HEK293T (cell line): ENCODE measurements around the gene TMEM259.
A peak's percentile ranks its signal among the peaks of the same experiment; 100 is the strongest.

ENCODE experiments used
- CTCF ChIA-PET: fragments of 350-600 bp; formaldehyde crosslinking; extraction: SDS; loops from one replicate; lab custom pipeline; 2021; ENCODE audit warnings: antibody characterized with exemption, inconsistent platforms; lab: Yijun Ruan, JAX
- POLR2A ChIA-PET: fragments of 350-600 bp; formaldehyde crosslinking; extraction: SDS; loops from one replicate; lab custom pipeline; 2020; ENCODE audit warnings: antibody characterized with exemption, inconsistent platforms; lab: Yijun Ruan, JAX
- DNase-seq: peaks from one replicate; pipeline ENCODE4 v3.0.0; 2012; ENCODE audit warnings: mixed read lengths; ENCODE audit errors: extremely low spot score
- ARNT ChIP-seq: fragments of 450-650 bp; IDR thresholded peaks from 2 replicates; pipeline ENCODE4 v1.6.1; 2017; ENCODE audit warnings: mild to moderate bottlenecking
- BHLHE40 ChIP-seq: fragments of 450-650 bp; IDR thresholded peaks from 2 replicates; pipeline ENCODE4 v1.6.1; 2016; ENCODE audit warnings: mild to moderate bottlenecking, moderate library complexity, borderline replicate concordance
- CTBP1 ChIP-seq: fragments of 450-650 bp; IDR thresholded peaks from 2 replicates; pipeline ENCODE4 v1.6.1; 2016; ENCODE audit warnings: borderline replicate concordance
- ELF4 ChIP-seq: fragments of 450-650 bp; IDR thresholded peaks from 2 replicates; pipeline ENCODE4 v1.6.1; 2017; ENCODE audit warnings: antibody characterized with exemption
- FOXA1 ChIP-seq: fragments of 450-650 bp; IDR thresholded peaks from 2 replicates; pipeline ENCODE4 v1.6.1; 2016; ENCODE audit warnings: mild to moderate bottlenecking
- FOXK2 ChIP-seq: fragments of 450-650 bp; IDR thresholded peaks from 2 replicates; pipeline ENCODE4 v1.6.1; 2016; ENCODE audit warnings: mild to moderate bottlenecking
- FOXM1 ChIP-seq: fragments of 450-650 bp; IDR thresholded peaks from 2 replicates; pipeline ENCODE4 v1.6.1; 2017; ENCODE audit warnings: mild to moderate bottlenecking, borderline replicate concordance
- HDGF ChIP-seq: fragments of 450-650 bp; IDR thresholded peaks from 2 replicates; pipeline ENCODE4 v1.6.1; 2017; ENCODE audit warnings: antibody characterized with exemption, borderline replicate concordance
- L3MBTL2 ChIP-seq: fragments of 450-650 bp; conservative IDR thresholded peaks from 2 replicates; pipeline ENCODE4 v1.6.1; 2016; ENCODE audit warnings: mild to moderate bottlenecking
- LEF1 ChIP-seq: fragments of 450-650 bp; IDR thresholded peaks from 2 replicates; pipeline ENCODE4 v1.6.1; 2017; ENCODE audit warnings: mild to moderate bottlenecking, borderline replicate concordance
- NFRKB ChIP-seq: fragments of 450-650 bp; IDR thresholded peaks from 2 replicates; pipeline ENCODE4 v1.6.1; 2016; ENCODE audit warnings: mild to moderate bottlenecking, moderate library complexity
- SP1 ChIP-seq: fragments of 450-650 bp; IDR thresholded peaks from 2 replicates; pipeline ENCODE4 v1.6.1; 2017
- SUZ12 ChIP-seq: fragments of 450-650 bp; IDR thresholded peaks from 2 replicates; pipeline ENCODE4 v1.6.1; 2016; ENCODE audit warnings: mild to moderate bottlenecking
- TARDBP ChIP-seq: fragments of 450-650 bp; IDR thresholded peaks from 2 replicates; pipeline ENCODE4 v1.6.1; 2016
- ZNF384 ChIP-seq: fragments of 450-650 bp; IDR thresholded peaks from 2 replicates; pipeline ENCODE4 v1.6.1; 2016
- TF ChIP-seq, protein P1 (sequence below): fragments of 450-650 bp; IDR thresholded peaks from 2 replicates; pipeline ENCODE4 v1.6.1; 2016

The TMEM259 gene

DNA sequence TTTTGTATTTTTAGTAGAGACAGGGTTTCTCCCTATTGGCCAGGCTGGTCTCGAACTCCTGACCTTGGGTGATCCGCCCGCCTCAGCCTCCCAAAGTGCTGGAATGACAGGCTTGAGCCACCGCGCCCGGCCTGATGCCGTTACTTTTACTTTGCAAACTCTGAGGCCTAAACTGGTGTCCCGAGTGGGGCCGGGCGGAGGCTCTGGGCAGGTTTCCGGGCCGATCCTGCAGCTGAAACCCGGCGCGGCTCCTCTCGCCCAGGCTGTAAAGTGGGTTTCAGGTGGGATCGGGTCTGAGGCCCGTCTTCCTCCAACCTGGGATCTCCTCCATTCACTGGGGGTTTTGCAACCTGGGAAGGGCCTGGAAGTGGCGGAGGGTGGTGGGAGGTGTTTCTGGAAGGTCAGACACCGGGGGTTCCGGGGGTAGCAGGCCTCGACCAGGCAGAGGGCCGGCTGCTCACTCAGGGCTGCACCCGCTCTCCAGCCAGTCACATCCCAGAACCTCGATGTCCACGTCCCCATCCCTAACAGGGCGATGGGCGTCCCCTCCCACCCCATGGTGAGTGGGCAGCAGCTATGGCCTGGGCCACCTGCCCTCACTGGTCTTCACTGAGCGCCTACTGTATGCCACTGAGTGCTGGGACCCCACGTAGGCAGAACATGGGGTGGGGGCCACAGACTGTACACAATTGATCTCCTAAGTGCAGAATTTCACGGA lies 58.1 kb downstream of the TMEM259 start:
- CTCF ChIA-PET: no interaction called here
- POLR2A ChIA-PET: no interaction called here
- DNase-seq: no peak
- no peak for TF ChIP-seq FOXM1
- no peak for TF ChIP-seq L3MBTL2
- TF ChIP-seq NFRKB: no peak
- no peak for TF ChIP-seq BHLHE40
- no peak for TF ChIP-seq SUZ12
- no peak for TF ChIP-seq CTBP1
- TF ChIP-seq ELF4: no peak
- no peak for TF ChIP-seq HDGF
- TF ChIP-seq ARNT: no peak
- TF ChIP-seq ZNF384: no peak
- TF ChIP-seq FOXK2: no peak
- TF ChIP-seq FOXA1: no peak

DNA sequence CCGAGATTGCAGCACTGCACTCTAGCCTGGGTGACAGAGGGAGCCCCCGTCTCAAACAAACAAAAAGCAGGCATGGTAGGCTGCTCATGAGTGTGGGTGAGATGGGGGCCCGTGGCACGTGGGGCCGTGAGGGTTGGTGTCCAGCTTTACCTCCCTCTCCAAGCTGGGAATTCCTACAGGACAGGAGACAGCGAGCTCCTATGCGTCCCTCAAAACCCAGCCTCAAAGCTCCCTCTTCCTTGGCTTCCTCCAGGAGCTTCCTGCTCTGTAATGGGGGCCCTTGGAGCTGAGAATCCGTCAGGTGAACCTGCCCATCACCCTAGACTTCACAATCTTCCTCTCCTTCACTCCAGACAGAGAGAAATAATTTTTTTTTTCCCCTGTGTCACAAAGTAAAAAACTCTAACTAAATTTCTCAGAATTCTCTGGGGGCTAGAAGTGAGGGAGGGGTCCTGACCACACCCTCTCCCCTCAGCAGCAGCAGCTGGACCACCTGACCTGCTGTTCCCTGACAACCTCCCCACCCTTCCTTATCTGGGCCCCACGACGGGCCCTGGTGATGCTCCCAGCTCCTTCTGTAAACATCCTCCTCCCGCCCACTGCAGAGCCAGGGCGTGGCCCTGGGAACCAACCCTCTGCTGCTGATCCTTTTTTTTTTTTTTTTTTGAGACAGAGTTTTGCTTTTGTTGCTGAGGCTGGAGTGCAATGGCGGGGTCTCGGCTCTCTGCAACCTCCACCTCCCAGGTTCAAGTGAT lies 58.9 kb downstream of the TMEM259 start:
- ChIA-PET POLR2A (no interaction called here), CTCF (interaction anchor here (0.6 kb wide), 1 partner anchor 34 kb away, joined by 3 read pairs; no protein-coding TSS in a partner anchor)
- TF ChIP-seq HDGF (no peak), ZNF384 (0 out of 2 replicates have a peak, but pooled peaks have one; percentile 38), NFRKB (no peak)

DNA sequence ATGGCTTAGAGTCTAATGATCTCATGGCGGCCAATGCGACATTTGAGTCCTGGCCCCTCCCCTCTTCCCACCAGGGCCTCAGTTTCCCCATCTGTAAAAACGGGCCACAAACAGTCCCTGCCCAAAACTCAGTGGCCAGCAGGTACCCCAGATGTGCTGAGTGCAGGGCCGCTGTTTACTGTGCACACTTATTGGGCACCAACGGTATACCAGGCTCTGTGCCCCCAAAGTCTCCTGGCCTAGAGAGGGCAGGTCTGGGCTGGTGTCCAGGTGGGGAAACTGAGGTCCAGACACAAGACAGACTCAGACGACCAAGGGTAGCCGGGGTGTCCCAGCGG lies 60.4 kb downstream of the TMEM259 start:
- TF ChIP-seq SUZ12: no peak
- TF ChIP-seq LEF1: no peak
- TF ChIP-seq, protein P1, sequence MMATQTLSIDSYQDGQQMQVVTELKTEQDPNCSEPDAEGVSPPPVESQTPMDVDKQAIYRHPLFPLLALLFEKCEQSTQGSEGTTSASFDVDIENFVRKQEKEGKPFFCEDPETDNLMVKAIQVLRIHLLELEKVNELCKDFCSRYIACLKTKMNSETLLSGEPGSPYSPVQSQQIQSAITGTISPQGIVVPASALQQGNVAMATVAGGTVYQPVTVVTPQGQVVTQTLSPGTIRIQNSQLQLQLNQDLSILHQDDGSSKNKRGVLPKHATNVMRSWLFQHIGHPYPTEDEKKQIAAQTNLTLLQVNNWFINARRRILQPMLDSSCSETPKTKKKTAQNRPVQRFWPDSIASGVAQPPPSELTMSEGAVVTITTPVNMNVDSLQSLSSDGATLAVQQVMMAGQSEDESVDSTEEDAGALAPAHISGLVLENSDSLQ: no peak
- TF ChIP-seq HDGF: no peak
- TF ChIP-seq ARNT: no peak
- TF ChIP-seq CTBP1: no peak
- no peak for TF ChIP-seq ELF4
- no peak for TF ChIP-seq BHLHE40
- no peak for TF ChIP-seq NFRKB
- TF ChIP-seq TARDBP: no peak
- TF ChIP-seq FOXK2: no peak
- no peak for TF ChIP-seq FOXM1
- TF ChIP-seq SP1: no peak
- no peak for TF ChIP-seq ZNF384
- TF ChIP-seq L3MBTL2: no peak
- DNase-seq: no peak
- ChIA-PET CTCF (no interaction called here), POLR2A (no interaction called here)

More for the DNA sequence above, 58.9 kb downstream of the TMEM259 start:
- no peak for DNase-seq

DNA sequence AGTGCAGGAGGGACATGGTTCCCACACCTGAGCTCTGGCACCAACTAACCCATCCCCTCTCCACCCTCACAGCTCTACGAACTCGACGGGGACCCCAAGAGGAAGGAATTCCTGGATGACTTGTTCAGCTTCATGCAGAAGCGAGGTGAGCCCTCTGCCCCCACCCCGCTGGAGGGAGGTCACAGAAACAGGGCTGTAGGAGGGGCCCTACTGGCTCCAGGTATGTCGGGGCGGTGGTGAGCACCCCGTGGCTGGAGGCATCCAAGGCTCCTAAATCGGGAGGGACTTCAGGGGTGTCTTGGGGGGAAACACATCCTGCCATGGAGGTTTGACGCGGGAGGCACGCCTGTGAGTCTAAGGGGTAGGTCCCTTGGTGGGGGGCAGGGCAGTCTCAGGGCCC lies 60.9 kb downstream of the TMEM259 start:
- TF ChIP-seq FOXM1 (no peak), FOXA1 (no peak), SUZ12 (no peak), LEF1 (no peak)
- CTCF ChIA-PET: no interaction called here
- POLR2A ChIA-PET: interaction anchor here (0.6 kb wide), 1 partner anchor 21 kb away, joined by 3 read pairs; no protein-coding TSS in a partner anchor
- DNase-seq: no peak
